ENCODE data around the gene PLCL2. TPM values are rescaled to one million over a fixed set of nuclear protein-coding genes. Genes with fewer than 3 reads are reported as not detected.
A peak's percentile ranks its signal among the peaks of the same experiment; 100 is the strongest.

PLCL2 gene
- total RNA-seq, 1 experiment from 2014 or later, result 32.1 TPM

DNA sequence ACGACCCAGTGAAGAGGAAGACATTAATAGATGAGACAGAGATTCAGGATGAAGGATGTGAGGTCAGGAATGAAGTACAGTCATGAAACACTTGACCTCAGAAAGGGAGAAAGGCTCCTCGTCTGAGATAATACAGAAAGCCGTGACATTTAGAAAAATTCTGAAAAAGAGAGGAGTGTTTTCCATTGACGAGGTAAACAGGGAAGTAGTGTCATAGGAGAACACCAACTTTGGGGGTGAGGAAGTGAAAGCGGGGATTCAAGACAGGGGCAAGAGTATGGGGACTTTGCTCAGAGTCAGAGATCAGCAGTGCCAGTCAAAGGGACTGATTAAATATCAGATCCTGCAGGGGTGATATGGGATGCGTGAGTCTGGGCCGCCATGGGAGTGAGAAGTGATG lies 160.9 kb downstream of the PLCL2 start:
- no peak overlapping the region for H2AK5ac ChIP-seq (ENCODE audit: insufficient read length, low read length)
- no peaks in the 10 kb centered on the region for H3K23me2 ChIP-seq (ENCODE audit: insufficient read length, low read depth, low read length, poor library complexity, severe bottlenecking)
- no peak overlapping the region for H3K9ac ChIP-seq (ENCODE audit: extremely low read depth, insufficient read length, low read length)
- H3K79me2 ChIP-seq (ENCODE audit: insufficient read depth, low read length), result no peaks in the 10 kb centered on the region
- peak overlapping the region in 1 of 3 experiments; percentile 55; a peak in 2 of 7 replicates for H3K27ac Mint-ChIP-seq
- no peaks in the 10 kb centered on the region for H3K4me1 ChIP-seq (ENCODE audit: insufficient read depth, low read length)
- no peak overlapping the region for H3T11ph ChIP-seq (ENCODE audit: low read length)
- H4K20me1 ChIP-seq (ENCODE audit: control insufficient read depth, insufficient read depth, insufficient read length), result no peaks in the 10 kb centered on the region
- no peak overlapping the region for H4K8ac ChIP-seq (replicated peaks; ENCODE audit: insufficient read length, low read depth, low read length)
- no peaks in the 10 kb centered on the region for H3K9me3 ChIP-seq (ENCODE audit: control insufficient read depth, low read depth, low read length)
- no peak overlapping the region for H3K23ac ChIP-seq (ENCODE audit: insufficient read length, low read depth, low read length)
- H3K56ac ChIP-seq (ENCODE audit: insufficient read length, low read depth, low read length), result no peak overlapping the region
- no peak overlapping the region for H2BK12ac ChIP-seq (ENCODE audit: insufficient read length, low read depth, low read length)
- H2BK5ac ChIP-seq (ENCODE audit: insufficient read length, low read length), result no peak overlapping the region
- no peaks in the 10 kb centered on the region for H3K79me1 ChIP-seq (ENCODE audit: insufficient read depth, low read depth, low read length, poor library complexity, severe bottlenecking)
- no peaks in the 10 kb centered on the region for H3K27me3 Mint-ChIP-seq (ENCODE audit: low read depth)
- no peak overlapping the region for H3K18ac ChIP-seq (ENCODE audit: insufficient read length, low read depth, low read length)
- H3K9me3 Mint-ChIP-seq, result no peaks in the 10 kb centered on the region
- no peak overlapping the region for H2BK120ac ChIP-seq (ENCODE audit: low read depth, low read length, poor library complexity, severe bottlenecking)
- H2AFZ ChIP-seq (ENCODE audit: low read length), result no peak overlapping the region
- no peak overlapping the region for H4K5ac ChIP-seq (ENCODE audit: insufficient read length, low read depth, low read length)
- H4K91ac ChIP-seq (ENCODE audit: insufficient read length, low read depth, low read length), result no peak overlapping the region
- no peak overlapping the region for H2BK15ac ChIP-seq (ENCODE audit: low read depth, low read length)
- H3K4ac ChIP-seq (ENCODE audit: low read depth, low read length), result no peak overlapping the region
- no peak overlapping the region for H2BK20ac ChIP-seq (ENCODE audit: low read depth, low read length, poor library complexity, severe bottlenecking)
- WGBS (ENCODE audit: extremely low coverage, insufficient read length, low lambda C conversion rate), result no CpG with 5 or more reads among the region's 7 CpGs
- H3K27ac ChIP-seq (ENCODE audit: insufficient read length, low read depth, low read length), result no peak overlapping the region
- no peak overlapping the region for H3K14ac ChIP-seq (ENCODE audit: insufficient read depth, low read length)
- DNase-seq, result no peak
- no peak for TF ChIP-seq CTCF (conservative IDR thresholded peaks at IDR 0.05)
- H3K4me1 Mint-ChIP-seq, result peaks cover 35 to 37% of the 10 kb centered on the region in 2 experiments
- no peaks in the 10 kb centered on the region; the same call in 1 of the 2 replicates for H3K27me3 ChIP-seq (ENCODE audit: insufficient read depth, low read length)
- H3K36me3 Mint-ChIP-seq (ENCODE audit: insufficient read depth in 1 of 3, low read depth in 3 of 3), result peaks cover 0 to 12% (median 10%) of the 10 kb centered on the region in 3 experiments; a peak in 2 of 7 replicates
- no peak overlapping the region for H3K4me3 Mint-ChIP-seq
- no peak overlapping the region for H3K4me2 ChIP-seq (ENCODE audit: insufficient read depth, insufficient read length, low read length)
